Panc1 (cell line): Measurements from ENCODE around the gene GJB1. TPM values are rescaled to one million over a fixed set of nuclear protein-coding genes. Genes with fewer than 3 reads are reported as not detected.

ENCODE experiments used
- ATAC-seq: fragments of 200-7000 bp; cut with Tn5 transposase; 2 replicates; pipeline ENCODE4 v1.9.1; 2020; ENCODE audit warnings: mild to moderate bottlenecking, moderate library complexity
- BruUV-seq: library from RNA; stranded (reverse); fragments of 400-500 nt; replicated peaks from 2 replicates; lab custom pipeline; 2021; lab: Mats Ljungman, UMichigan
- CTCF ChIA-PET: fragments of 300-600 bp; sonication (Branson Sonifier 250); formaldehyde crosslinking; loops from one replicate; lab custom pipeline; 2022; ENCODE audit warnings: antibody characterized with exemption; lab: Charles Lee
- POLR2A ChIA-PET: fragments of 300-600 bp; sonication (Branson Sonifier 250); formaldehyde crosslinking; loops from one replicate; lab custom pipeline; 2022; ENCODE audit warnings: antibody characterized with exemption; lab: Charles Lee
- DNase-seq: peaks from one replicate; pipeline ENCODE4 v3.0.0-alpha.2; 2010; ENCODE audit warnings: low read depth, low spot score
- H3K27ac ChIP-seq: 2 replicates; pipeline ENCODE4 v1.5.1; 2011; ENCODE audit warnings: mild to moderate bottlenecking, low read length, inconsistent platforms
- H3K27me3 ChIP-seq: fragments of 200-500 bp; sonication (Bioruptor generic); 2 replicates; pipeline ENCODE4 v1.6.0; 2014; ENCODE audit warnings: low read length, inconsistent platforms; ENCODE audit not compliant: control insufficient read depth, insufficient read depth
- H3K36me3 ChIP-seq: fragments of 200-500 bp; sonication (Bioruptor generic); 2 replicates; pipeline ENCODE4 v1.5.1; 2014; ENCODE audit warnings: inconsistent platforms, mild to moderate bottlenecking, low read length, moderate library complexity; ENCODE audit not compliant: control insufficient read depth, insufficient read depth
- H3K4me1 ChIP-seq: 2 replicates; pipeline ENCODE4 v1.5.1; 2011; ENCODE audit warnings: inconsistent platforms, mild to moderate bottlenecking, low read length, moderate library complexity; ENCODE audit not compliant: control insufficient read depth, insufficient read depth
- H3K4me3 ChIP-seq, 2 experiments: 2 replicates each; pipeline ENCODE4 v1.5.1; 2011 to 2012; ENCODE audit warnings: low read depth in 2 of 2, low read length in 2 of 2, mild to moderate bottlenecking in 2 of 2, inconsistent platforms in 1 of 2, moderate library complexity in 1 of 2
- H3K9me3 ChIP-seq: fragments of 200-500 bp; sonication (Bioruptor generic); 2 replicates; pipeline ENCODE4 v1.5.1; 2014; ENCODE audit warnings: low read depth, mild to moderate bottlenecking, inconsistent platforms, low read length, moderate library complexity; ENCODE audit not compliant: control insufficient read depth, insufficient read depth
- POLR2AphosphoS5 ChIP-seq: IDR thresholded peaks from 2 replicates; pipeline ENCODE4 v1.6.1; 2012; ENCODE audit warnings: mild to moderate bottlenecking, low read depth, low read length, moderate library complexity
- SIN3A ChIP-seq: IDR thresholded peaks from 2 replicates; pipeline ENCODE4 v1.6.1; 2012; ENCODE audit warnings: low read depth, mild to moderate bottlenecking, low read length, moderate library complexity, borderline replicate concordance; ENCODE audit not compliant: insufficient read depth
- TCF7L2 ChIP-seq: IDR thresholded peaks from 2 replicates; pipeline ENCODE4 v1.6.1; 2011; ENCODE audit warnings: mild to moderate bottlenecking, low read depth, low read length, inconsistent platforms
- in situ Hi-C: cut with HindIII; loops from 2 replicates; pipeline ENCODE4 v1.10.0; 2016; ENCODE audit warnings: low sequenced_read_pairs, low pct_unique_long_range_greater_than_20kb
- intact Hi-C: fragments of 100-400 bp; cut with micrococcal nuclease; formaldehyde crosslinking; loops from one replicate; pipeline ENCODE4 v1.10.0; 2022; ENCODE audit not compliant: unreplicated experiment
- total RNA-seq: library from RNA; stranded (reverse); gene quantifications from one replicate; pipeline ENCODE4 v1.2.1, GENCODE V29; 2021; ENCODE audit not compliant: unreplicated experiment
- TF ChIP-seq, protein P1 (sequence below), 2 experiments: IDR thresholded peaks; 2 replicates each; pipeline ENCODE4 v1.6.1; 2011 to 2012; ENCODE audit warnings: low read depth in 2 of 2, control low read depth in 1 of 2, low read length in 1 of 2, mild to moderate bottlenecking in 1 of 2, moderate library complexity in 1 of 2; ENCODE audit not compliant: insufficient read depth in 1 of 2
- TF ChIP-seq, protein P2 (sequence below): fragments of 450-650 bp; IDR thresholded peaks from 2 replicates; pipeline ENCODE4 v1.5.1; 2017; ENCODE audit warnings: mild to moderate bottlenecking

Gene GJB1
- total RNA-seq, 1 experiment from 2014 or later: 0.28 TPM

DNA sequence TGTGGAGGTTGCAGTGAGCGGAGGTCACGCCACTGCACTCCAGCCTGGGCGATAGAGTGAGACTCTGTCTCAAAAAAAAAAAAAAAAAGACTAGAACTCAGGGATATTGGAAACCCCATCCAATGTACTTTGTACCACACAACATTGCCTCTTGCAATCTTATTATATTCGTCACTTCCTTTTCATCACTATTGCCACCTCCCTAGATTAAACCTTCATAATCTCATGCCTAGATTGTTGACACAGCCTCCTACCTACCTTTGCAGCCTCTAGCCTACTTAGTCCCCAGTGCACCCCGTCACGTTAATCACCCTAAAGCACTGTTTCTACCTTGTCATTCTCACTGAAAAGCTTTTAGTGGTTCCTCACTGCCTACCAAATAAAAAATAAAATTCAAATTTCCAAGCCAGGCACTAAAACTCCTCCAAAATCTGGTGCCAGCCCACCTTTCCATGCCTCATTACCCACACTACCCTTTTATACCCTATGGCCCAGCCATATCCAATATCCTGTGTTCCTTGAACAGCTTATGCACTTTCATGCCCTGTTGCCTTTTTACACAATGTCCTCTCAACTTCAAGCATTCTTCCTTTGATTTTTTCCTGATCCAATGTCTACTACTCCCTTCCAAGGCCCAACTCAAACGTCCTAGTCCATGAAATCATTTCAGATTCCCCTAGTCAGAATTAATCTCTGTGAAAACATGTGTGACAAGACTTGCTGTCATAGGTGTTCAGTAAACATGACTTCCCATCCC lies 23.6 kb upstream of the GJB1 start:
- H3K4me1 ChIP-seq: no peaks in the 10 kb centered on the region
- POLR2A ChIA-PET: no interaction called here
- DNase-seq (no peak), ATAC-seq (no peak)
- H3K9me3 ChIP-seq: no peaks in the 10 kb centered on the region
- CTCF ChIA-PET: no interaction called here
- H3K4me3 ChIP-seq: no peak overlapping the region
- BruUV-seq: no TSS peak
- TF ChIP-seq POLR2AphosphoS5 (no peak), SIN3A (no peak), TCF7L2 (no peak)
- TF ChIP-seq, protein P1, sequence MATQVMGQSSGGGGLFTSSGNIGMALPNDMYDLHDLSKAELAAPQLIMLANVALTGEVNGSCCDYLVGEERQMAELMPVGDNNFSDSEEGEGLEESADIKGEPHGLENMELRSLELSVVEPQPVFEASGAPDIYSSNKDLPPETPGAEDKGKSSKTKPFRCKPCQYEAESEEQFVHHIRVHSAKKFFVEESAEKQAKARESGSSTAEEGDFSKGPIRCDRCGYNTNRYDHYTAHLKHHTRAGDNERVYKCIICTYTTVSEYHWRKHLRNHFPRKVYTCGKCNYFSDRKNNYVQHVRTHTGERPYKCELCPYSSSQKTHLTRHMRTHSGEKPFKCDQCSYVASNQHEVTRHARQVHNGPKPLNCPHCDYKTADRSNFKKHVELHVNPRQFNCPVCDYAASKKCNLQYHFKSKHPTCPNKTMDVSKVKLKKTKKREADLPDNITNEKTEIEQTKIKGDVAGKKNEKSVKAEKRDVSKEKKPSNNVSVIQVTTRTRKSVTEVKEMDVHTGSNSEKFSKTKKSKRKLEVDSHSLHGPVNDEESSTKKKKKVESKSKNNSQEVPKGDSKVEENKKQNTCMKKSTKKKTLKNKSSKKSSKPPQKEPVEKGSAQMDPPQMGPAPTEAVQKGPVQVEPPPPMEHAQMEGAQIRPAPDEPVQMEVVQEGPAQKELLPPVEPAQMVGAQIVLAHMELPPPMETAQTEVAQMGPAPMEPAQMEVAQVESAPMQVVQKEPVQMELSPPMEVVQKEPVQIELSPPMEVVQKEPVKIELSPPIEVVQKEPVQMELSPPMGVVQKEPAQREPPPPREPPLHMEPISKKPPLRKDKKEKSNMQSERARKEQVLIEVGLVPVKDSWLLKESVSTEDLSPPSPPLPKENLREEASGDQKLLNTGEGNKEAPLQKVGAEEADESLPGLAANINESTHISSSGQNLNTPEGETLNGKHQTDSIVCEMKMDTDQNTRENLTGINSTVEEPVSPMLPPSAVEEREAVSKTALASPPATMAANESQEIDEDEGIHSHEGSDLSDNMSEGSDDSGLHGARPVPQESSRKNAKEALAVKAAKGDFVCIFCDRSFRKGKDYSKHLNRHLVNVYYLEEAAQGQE (IDR thresholded peaks at IDR 0.05; ENCODE audit: insufficient read depth in 1 of 2, low read depth in 2 of 2, low read length in 1 of 2): no peak
- TF ChIP-seq, protein P2, sequence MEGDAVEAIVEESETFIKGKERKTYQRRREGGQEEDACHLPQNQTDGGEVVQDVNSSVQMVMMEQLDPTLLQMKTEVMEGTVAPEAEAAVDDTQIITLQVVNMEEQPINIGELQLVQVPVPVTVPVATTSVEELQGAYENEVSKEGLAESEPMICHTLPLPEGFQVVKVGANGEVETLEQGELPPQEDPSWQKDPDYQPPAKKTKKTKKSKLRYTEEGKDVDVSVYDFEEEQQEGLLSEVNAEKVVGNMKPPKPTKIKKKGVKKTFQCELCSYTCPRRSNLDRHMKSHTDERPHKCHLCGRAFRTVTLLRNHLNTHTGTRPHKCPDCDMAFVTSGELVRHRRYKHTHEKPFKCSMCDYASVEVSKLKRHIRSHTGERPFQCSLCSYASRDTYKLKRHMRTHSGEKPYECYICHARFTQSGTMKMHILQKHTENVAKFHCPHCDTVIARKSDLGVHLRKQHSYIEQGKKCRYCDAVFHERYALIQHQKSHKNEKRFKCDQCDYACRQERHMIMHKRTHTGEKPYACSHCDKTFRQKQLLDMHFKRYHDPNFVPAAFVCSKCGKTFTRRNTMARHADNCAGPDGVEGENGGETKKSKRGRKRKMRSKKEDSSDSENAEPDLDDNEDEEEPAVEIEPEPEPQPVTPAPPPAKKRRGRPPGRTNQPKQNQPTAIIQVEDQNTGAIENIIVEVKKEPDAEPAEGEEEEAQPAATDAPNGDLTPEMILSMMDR: no peak
- no peak overlapping the region for H3K27ac ChIP-seq
- no peaks in the 10 kb centered on the region for H3K27me3 ChIP-seq
- in situ Hi-C loops: no loop called here
- intact Hi-C loops: no loop called here
- no peaks in the 10 kb centered on the region for H3K36me3 ChIP-seq

DNA sequence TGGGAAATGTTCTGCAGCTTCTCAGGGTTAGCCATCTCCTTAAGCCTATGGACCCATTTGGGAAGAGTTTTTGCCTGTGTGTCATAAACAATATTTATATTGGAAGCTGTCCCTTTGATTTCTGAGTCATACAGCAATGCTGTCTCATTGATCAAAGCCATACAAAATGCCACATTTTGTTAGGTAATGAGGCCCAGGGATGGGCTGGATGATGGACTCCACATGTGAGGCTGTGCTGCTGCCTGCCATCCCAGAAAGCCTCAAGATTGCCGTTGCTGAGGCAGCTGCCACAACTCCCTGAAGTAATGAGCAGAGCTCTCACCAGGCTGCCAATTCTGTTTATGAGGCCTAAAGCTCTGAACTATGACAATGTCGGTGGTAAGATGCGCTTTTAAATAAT lies 12.2 kb upstream of the GJB1 start:
- ATAC-seq: no peak
- Histone ChIP-seq H3K9me3 (no peaks in the 10 kb centered on the region), H3K27ac (no peak overlapping the region), H3K4me3 (no peak overlapping the region), H3K27me3 (no peaks in the 10 kb centered on the region), H3K4me1 (no peaks in the 10 kb centered on the region), H3K36me3 (no peaks in the 10 kb centered on the region)
- intact Hi-C loops (no loop called here), in situ Hi-C loops (no loop called here)
- POLR2A ChIA-PET: no interaction called here
- no TSS peak for BruUV-seq
- CTCF ChIA-PET: interaction anchor here (0.6 kb wide), 1 partner anchor 15 kb away, joined by 5 read pairs; no protein-coding TSS in a partner anchor
- DNase-seq: no peak
- TF ChIP-seq POLR2AphosphoS5 (no peak), SIN3A (no peak), TCF7L2 (no peak)
- TF ChIP-seq, protein P2: no peak
- TF ChIP-seq, protein P1 (IDR thresholded peaks at IDR 0.05; ENCODE audit: insufficient read depth in 1 of 2, low read depth in 2 of 2, low read length in 1 of 2): no peak
